IgD-negative memory B cell (primary cell): ENCODE results near the gene ELOVL5. TPM values are rescaled to one million over a fixed set of nuclear protein-coding genes. Genes with fewer than 3 reads are reported as not detected.
A peak's percentile ranks its signal among the peaks of the same experiment; 100 is the strongest.

Experiments used
- H3K27ac Mint-ChIP-seq, 3 donors: one replicate each; pipeline ENCODE4 v1.8.0; 2020 to 2022; ENCODE audit warnings: mild to moderate bottlenecking in 3 of 3, mixed read lengths in 3 of 3, moderate library complexity in 1 of 3
- H3K27me3 Mint-ChIP-seq: one replicate; pipeline ENCODE4 v1.8.0; 2021; ENCODE audit warnings: mixed read lengths
- H3K36me3 Mint-ChIP-seq: one replicate; pipeline ENCODE4 v1.8.0; 2020; ENCODE audit warnings: mild to moderate bottlenecking, mixed read lengths
- H3K4me1 Mint-ChIP-seq, 3 donors: one replicate each; pipeline ENCODE4 v1.8.0; 2020 to 2022; ENCODE audit warnings: mixed read lengths in 3 of 3, mild to moderate bottlenecking in 1 of 3
- H3K4me3 Mint-ChIP-seq, 4 donors: one replicate each; pipeline ENCODE4 v1.8.0; 2020 to 2022; ENCODE audit warnings: mild to moderate bottlenecking in 4 of 4, mixed read lengths in 4 of 4, moderate library complexity in 3 of 4
- H3K9me3 Mint-ChIP-seq, 3 donors: one replicate each; pipeline ENCODE4 v1.8.0; 2020 to 2021; ENCODE audit warnings: mixed read lengths in 3 of 3, mild to moderate bottlenecking in 1 of 3
- polyA plus RNA-seq: library from polyadenylated mRNA; unstranded; fragments of 300-500 nt; fragmentation: Illumina TruSeq; gene quantifications from one replicate; pipeline ENCODE4 v1.2.3, GENCODE V29; 2021

Gene ELOVL5
- polyA plus RNA-seq, 1 donor from 2014 or later, result 156 TPM

DNA sequence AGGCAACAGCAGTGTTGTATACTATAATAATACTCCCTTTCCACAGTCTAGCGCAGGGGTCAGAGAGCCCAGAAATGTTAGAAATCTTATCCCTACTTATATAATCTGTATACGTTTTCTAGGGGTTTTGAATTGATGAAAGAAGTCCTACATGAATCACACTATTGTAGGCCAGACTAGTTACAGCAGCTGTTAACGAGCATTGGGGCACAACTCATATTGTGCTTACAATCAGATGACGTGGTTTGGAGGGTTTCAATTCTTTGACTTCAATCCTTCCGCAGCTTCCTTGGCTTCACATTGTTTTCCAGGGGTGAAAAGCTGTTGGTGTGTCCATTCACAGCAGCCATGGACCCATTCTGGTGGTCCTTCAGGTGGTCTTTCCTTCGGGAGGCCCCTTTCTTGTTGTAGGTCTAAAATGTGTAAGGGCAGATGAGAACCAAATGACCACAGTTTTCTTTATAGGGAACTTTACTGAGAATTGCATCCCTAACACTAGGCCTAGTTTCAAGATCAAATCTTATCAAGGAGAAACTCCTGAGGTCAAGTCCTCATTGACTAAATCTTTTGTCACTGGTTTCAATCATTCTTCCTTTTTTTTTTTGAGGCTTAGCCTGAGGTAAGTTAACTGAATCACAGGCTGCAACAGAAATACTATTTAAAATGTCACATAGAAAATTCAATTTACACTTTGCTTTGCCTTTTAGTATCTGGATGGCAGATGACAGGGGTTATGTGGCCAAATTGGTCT, 79.7 kb downstream of the ELOVL5 start:
- Mint-ChIP-seq H3K36me3 (peaks cover 23% of the 10 kb centered on the region), H3K27ac (peak overlapping the region in 2 of 3 donors; percentile 42 to 71), H3K4me3 (peak overlapping the region in 1 of 4 donors; percentile 39), H3K27me3 (no peaks in the 10 kb centered on the region), H3K4me1 (peaks cover 17 to 43% (median 23%) of the 10 kb centered on the region in 3 donors), H3K9me3 (peaks cover 0 to 2% (median 0%) of the 10 kb centered on the region in 3 donors)

DNA sequence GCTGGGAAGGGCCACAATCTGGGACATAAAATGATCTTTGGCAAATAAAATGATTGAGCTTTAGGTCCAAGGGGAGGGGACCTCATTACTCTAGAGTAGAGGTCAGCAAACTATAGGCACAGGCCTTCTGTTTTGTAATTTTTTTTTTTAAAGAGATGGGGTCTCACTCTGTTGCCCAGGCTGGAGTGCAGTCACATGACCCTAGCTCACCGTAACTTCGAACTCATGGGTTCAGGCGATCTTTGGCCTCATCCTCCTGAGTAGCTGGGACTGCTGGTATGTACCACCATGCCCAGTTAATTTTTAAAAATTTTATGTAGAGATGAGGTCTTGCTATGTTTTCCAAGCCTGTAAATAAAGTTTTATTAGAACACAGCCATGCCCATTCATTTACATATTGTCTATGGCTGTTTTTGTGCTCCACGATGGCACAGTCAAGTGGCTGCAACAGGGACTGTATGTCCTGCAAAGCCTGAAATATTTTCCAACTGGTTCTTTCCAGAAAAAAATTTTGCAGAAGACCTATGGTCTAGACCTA, 82.1 kb downstream of the ELOVL5 start:
- Mint-ChIP-seq H3K4me3 (no peak overlapping the region), H3K27me3 (no peaks in the 10 kb centered on the region), H3K4me1 (peaks cover 18 to 51% (median 27%) of the 10 kb centered on the region in 3 donors), H3K27ac (peak overlapping the region in 2 of 3 donors; percentile 14 to 38), H3K36me3 (peaks cover 27% of the 10 kb centered on the region), H3K9me3 (peaks cover 0 to 2% (median 0%) of the 10 kb centered on the region in 3 donors)

DNA sequence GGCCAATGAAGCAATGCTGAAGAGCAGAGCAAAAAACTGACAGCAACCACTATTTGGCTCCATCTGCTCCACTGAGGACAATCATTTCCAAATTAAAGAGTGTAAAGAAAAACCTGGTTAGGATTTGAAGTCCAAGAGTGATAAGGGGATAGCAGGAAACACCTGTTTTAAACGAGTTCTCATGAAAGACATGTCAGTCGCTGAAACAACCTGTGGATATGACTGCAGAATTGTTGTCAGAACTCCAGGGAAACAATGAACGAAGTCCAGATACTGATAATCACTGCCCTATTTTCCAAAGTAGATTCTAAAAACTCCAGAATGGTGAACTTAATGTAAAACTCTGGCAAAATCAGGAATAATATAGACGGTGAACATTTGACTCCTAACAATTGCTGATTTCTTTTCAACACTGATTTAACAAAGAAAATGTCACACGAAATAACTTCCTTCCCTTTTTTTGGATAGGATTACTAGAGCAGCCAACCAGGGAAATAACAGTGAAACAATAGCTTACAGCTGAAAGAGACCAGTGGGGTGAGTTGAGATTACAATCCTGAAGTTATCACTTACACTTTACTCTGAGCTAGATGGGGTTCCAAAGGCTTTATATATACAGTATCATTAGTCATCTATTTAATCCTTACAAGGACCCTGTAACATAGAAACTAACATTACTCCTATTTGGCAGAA, 83.7 kb downstream of the ELOVL5 start:
- Mint-ChIP-seq H3K27me3 (no peaks in the 10 kb centered on the region), H3K9me3 (peaks cover 0 to 2% (median 2%) of the 10 kb centered on the region in 3 donors), H3K4me1 (peaks cover 18 to 56% (median 24%) of the 10 kb centered on the region in 3 donors), H3K27ac (peak overlapping the region; percentile 38 to 86 (median 44)), H3K36me3 (peaks cover 34% of the 10 kb centered on the region), H3K4me3 (peak overlapping the region in 2 of 4 donors; percentile 15 to 18)

DNA sequence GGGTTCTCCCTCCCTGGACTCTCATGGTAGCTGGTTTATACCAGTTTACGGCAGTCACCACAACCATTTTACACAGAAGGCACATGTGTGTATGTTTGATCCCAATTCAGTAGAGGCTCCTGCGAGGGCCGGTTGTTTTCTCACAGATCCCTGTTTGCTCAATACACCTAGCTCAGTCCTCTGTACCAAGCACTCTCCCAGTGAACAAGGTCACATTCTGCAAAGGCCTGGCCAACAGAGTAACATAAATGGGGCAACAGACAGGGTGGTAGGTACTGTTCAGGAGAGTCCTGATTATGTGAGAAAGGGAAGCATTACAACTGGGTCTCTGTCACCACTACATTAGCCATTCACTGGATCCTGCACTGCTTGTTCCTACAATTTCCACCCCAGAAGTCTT, 84.4 kb downstream of the ELOVL5 start:
- peak overlapping the region in 2 of 3 donors; percentile 68 to 86 for H3K27ac Mint-ChIP-seq
- H3K4me3 Mint-ChIP-seq, result peak overlapping the region in 1 of 4 donors; percentile 56
- no peaks in the 10 kb centered on the region for H3K27me3 Mint-ChIP-seq
- H3K36me3 Mint-ChIP-seq, result peaks cover 38% of the 10 kb centered on the region
- peaks cover 0 to 2% (median 2%) of the 10 kb centered on the region in 3 donors for H3K9me3 Mint-ChIP-seq
- peaks cover 18 to 56% (median 26%) of the 10 kb centered on the region in 3 donors for H3K4me1 Mint-ChIP-seq

DNA sequence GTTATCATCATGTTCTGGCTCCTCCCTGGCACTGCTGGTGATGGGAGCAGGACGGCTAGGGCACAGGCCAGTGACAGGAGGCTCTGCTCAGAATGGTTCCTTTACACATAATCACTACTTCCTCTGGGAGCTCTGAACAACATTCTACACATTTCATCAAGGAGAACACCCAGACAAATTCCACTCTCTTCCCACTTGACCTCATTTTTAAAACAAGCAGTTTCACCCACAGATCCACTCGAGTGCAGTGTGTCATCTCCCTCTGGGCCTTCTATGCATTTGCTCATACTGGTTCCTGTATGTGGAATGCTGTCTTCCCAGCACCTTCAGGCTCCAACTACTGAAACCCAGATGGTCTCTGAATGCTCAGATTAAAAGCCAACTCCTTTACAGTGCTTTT, 84.8 kb downstream of the ELOVL5 start:
- peaks cover 2 to 3% (median 2%) of the 10 kb centered on the region in 3 donors for H3K9me3 Mint-ChIP-seq
- H3K4me1 Mint-ChIP-seq, result peaks cover 21 to 52% (median 27%) of the 10 kb centered on the region in 3 donors
- H3K36me3 Mint-ChIP-seq, result peaks cover 38% of the 10 kb centered on the region
- no peaks in the 10 kb centered on the region for H3K27me3 Mint-ChIP-seq
- peak overlapping the region in 2 of 3 donors; percentile 68 to 86 for H3K27ac Mint-ChIP-seq
- peak overlapping the region in 1 of 4 donors; percentile 56 for H3K4me3 Mint-ChIP-seq

DNA sequence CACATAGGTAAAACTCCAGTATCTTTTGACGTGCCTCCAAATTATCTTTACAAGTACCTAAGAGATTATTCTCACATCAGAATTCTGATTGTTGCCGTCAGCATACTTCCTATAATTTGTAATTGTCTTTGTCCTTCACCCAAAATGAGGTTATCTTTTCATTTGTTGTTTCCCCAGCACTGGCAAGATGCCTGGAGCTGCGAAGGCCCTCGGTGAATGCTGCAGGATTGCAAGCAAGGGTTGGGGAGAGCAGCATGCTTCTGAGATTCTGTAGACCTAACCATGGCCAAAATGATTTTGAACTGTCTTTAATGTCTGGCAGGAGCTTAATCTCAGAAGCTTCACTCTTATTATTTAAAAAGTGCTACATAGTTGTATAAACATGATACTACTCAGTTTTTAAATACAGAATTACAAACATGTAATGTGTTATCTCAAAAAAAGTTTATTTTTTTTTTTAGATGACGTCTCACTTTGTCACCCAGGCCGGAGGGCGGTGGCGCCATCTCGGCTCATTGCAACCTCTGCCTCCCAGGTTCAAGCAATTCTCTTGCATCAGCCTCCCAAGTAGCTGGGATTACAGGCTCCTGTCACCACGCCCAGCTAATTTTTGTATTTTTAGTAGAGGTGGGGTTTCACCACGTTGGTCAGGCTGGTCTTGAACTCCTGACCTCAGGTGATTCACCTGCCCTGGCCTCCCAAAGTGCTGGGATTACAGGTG, 88.7 kb downstream of the ELOVL5 start:
- no peaks in the 10 kb centered on the region for H3K27me3 Mint-ChIP-seq
- H3K9me3 Mint-ChIP-seq, result peaks cover 3 to 6% (median 4%) of the 10 kb centered on the region in 3 donors
- H3K27ac Mint-ChIP-seq, result peak overlapping the region in 1 of 3 donors; percentile 67
- peaks cover 36 to 49% (median 38%) of the 10 kb centered on the region in 3 donors for H3K4me1 Mint-ChIP-seq
- peak overlapping the region in 1 of 4 donors; percentile 31 for H3K4me3 Mint-ChIP-seq
- peaks cover 32% of the 10 kb centered on the region for H3K36me3 Mint-ChIP-seq

DNA sequence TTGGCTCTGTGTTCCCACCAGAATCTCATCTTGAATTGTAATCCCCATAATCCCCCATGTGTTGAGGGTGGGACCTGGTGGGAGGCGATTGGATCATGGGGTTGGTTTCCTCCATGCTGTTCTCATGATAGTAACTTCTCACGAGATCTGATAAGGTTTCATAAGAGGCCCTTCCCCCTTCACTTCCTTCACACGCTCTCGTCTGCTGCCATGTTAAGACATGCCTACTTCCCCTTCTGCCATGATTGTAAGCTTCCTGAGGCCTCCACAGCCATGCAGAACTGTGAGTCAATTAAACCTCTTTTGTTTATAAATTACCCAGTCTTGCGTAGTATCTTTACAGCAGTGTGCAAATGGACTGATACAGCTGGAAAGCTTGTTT, 90.0 kb downstream of the ELOVL5 start:
- Mint-ChIP-seq H3K9me3 (peaks cover 3 to 6% (median 4%) of the 10 kb centered on the region in 3 donors), H3K27ac (peak overlapping the region; percentile 20 to 58 (median 54)), H3K36me3 (peaks cover 30% of the 10 kb centered on the region), H3K4me3 (no peak overlapping the region), H3K27me3 (no peaks in the 10 kb centered on the region), H3K4me1 (peaks cover 27 to 37% (median 34%) of the 10 kb centered on the region in 3 donors)

DNA sequence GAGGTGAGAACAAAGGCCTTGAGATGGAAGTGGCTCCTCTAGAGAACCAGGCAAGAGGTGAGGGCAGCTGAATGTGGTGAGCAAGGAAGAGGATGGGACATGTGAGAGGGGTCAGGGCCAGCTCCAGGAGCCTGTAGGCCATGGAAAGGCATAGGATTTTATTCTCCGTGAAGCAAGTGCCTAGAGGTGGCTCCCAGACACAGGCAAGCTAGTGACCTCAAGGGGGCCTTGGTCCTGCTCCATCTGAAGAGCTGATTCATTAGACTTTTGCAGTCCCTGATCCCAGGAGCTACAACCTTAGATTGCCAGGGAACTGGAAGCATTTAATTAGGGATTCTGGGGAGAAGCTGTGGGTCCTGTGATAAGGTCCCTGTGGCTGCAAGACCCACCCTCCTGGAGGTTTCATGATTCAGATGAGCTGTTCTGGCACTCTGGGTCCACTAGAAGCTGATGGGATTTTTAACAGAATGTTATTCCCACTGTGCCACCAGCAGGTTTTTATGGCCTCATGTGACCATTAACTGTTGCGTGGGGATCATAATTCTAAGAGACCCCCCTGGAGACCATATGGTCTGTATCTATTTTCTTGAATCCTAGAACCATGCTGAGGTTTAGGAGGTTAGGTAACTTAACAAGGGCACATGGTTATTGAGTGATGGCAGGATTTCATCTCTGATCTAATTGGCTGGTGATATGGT, 90.5 kb downstream of the ELOVL5 start:
- H3K4me1 Mint-ChIP-seq, result peaks cover 29 to 35% (median 33%) of the 10 kb centered on the region in 3 donors
- peaks cover 3 to 6% (median 4%) of the 10 kb centered on the region in 3 donors for H3K9me3 Mint-ChIP-seq
- H3K27me3 Mint-ChIP-seq, result no peaks in the 10 kb centered on the region
- peaks cover 29% of the 10 kb centered on the region for H3K36me3 Mint-ChIP-seq
- no peak overlapping the region for H3K4me3 Mint-ChIP-seq
- peak overlapping the region; percentile 59 to 82 (median 60) for H3K27ac Mint-ChIP-seq

DNA sequence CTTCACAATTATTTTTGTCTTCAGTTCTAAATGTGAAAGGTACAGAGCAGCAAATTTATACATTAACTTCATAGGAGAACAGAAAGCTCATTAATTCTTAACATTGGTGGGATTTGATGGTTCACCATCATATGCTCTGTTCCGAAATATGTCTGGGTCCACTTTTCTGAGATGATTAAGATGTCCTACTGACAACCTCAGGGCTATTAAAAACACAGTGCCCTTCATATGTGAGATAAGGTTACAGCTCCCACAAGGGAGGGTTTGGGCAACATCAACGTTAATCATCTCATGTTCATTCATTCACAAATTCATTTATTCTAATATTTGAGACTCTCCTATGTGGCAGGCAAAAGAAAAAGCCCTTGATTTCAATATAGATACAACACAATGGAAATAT, 91.2 kb downstream of the ELOVL5 start:
- H3K4me1 Mint-ChIP-seq, result peaks cover 31 to 37% (median 36%) of the 10 kb centered on the region in 3 donors
- H3K36me3 Mint-ChIP-seq, result peaks cover 28% of the 10 kb centered on the region
- H3K27me3 Mint-ChIP-seq, result no peaks in the 10 kb centered on the region
- H3K4me3 Mint-ChIP-seq, result peak overlapping the region in 1 of 4 donors; percentile 45
- peak overlapping the region; percentile 59 to 85 (median 82) for H3K27ac Mint-ChIP-seq
- peaks cover 3 to 6% (median 4%) of the 10 kb centered on the region in 3 donors for H3K9me3 Mint-ChIP-seq

DNA sequence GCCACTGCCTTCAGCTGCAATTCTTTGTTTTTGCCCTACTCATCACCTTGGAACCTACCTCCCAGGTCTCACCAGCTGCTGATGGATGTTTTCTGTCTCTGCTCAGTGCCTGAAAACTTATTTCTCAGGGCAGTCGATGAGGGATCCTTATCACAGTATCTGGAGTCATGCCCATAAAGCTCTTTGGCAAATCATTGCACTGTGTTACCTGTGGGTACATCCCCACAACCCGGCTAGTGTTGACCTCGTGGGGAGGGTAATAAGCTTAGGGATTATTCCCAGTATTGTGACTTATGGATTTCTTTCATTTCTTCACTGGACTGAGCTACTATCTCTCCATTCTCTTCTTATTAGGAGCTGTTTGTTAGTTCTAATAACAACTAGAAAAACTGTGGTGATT, 91.7 kb downstream of the ELOVL5 start:
- Mint-ChIP-seq H3K4me1 (peaks cover 36 to 41% (median 39%) of the 10 kb centered on the region in 3 donors), H3K4me3 (no peak overlapping the region), H3K9me3 (peaks cover 3 to 6% (median 4%) of the 10 kb centered on the region in 3 donors), H3K36me3 (peaks cover 27% of the 10 kb centered on the region), H3K27me3 (no peaks in the 10 kb centered on the region), H3K27ac (peak overlapping the region; percentile 41 to 85 (median 78))

DNA sequence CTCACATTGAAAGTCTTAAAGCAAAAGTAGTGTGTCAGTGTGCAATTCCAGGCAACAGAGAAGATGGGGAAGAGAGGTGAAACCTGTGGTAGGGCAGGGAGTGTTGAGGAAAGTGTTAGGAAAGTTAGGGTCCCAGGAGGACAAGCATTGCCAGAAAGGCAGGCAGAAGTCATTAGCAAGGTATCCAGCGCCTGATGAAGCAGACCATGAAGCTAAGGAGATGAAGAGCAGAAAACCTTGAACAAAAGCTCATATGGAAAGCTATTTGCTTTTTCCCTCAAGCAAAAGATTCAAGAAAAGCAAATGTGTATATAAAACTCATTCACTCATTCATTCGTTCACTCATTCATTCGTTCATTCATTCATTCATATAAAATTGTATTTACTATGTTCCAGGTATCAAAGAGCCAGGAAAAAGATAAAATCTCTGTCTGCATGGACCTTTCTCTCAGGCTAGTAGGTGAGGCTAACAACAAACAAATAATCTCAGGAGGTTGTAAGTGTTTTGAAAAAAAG, 96.5 kb downstream of the ELOVL5 start:
- Mint-ChIP-seq H3K27me3 (no peaks in the 10 kb centered on the region), H3K27ac (peak overlapping the region; percentile 33 to 79 (median 74)), H3K4me1 (peaks cover 42 to 48% (median 44%) of the 10 kb centered on the region in 3 donors)

DNA sequence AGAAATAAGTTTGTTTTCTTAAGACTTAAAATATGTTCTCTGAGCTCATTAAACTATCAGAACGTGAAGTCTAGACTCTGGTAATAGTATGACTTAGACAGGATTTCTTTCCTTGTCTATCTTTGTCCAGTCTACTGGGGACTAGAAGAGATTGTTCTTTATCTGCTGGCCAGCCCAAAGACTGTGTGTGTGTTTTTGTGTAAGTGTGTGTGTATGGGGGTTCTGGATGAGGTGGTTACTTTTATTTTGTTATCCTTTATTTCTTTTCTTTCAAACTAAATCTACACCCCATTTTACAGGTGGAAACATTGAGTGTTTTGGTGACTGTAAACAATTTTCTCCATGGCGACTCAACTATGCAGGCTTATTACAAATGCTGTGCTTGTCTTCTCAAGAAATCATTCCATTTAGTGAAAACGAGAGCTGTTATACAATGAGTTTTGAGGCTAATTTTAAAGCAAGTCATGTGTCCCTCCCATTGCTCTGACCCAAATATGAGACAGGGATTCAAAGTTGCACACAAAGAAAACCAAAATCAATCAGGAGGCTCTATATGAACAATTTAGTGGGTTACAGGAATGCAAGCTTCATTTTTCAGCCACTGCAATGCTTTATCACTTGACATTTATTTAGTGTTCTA, 97.6 kb downstream of the ELOVL5 start:
- peaks cover 2% of the 10 kb centered on the region for H3K36me3 Mint-ChIP-seq
- no peaks in the 10 kb centered on the region for H3K9me3 Mint-ChIP-seq
- H3K27ac Mint-ChIP-seq, result peak overlapping the region; percentile 34 to 79 (median 74)
- H3K4me1 Mint-ChIP-seq, result peaks cover 42 to 53% (median 47%) of the 10 kb centered on the region in 3 donors
- peak overlapping the region in 2 of 4 donors; percentile 10 to 30 for H3K4me3 Mint-ChIP-seq
- peaks cover 4% of the 10 kb centered on the region for H3K27me3 Mint-ChIP-seq

More for the DNA sequence above, 96.5 kb downstream of the ELOVL5 start:
- Mint-ChIP-seq H3K36me3 (peaks cover 4% of the 10 kb centered on the region), H3K9me3 (no peaks in the 10 kb centered on the region), H3K4me3 (peak overlapping the region in 1 of 4 donors; percentile 35)
